NCI-H1417 (cell line): Measurements from ENCODE around the gene FAM240A.
A peak's percentile ranks its signal among the peaks of the same experiment; 100 is the strongest.
"Not testable (repeated sequence)": the region's sequence is repeated elsewhere in the genome, so short reads cannot be mapped to it uniquely, and the experiment has no call there.

Experiments used
- DNase-seq, 3 experiments: peaks; one replicate each; lab custom pipeline; 2025; lab: John Stamatoyannopoulos, UW

The FAM240A gene

GRCh38 chr3:46612324-46612723 lies at the start of gene FAM240A:
TSS of gene FAM240A (plus strand) at chr3:46612525. CDS start at chr3:46612684, 159 bp downstream.
- no peak for DNase-seq

DNA sequence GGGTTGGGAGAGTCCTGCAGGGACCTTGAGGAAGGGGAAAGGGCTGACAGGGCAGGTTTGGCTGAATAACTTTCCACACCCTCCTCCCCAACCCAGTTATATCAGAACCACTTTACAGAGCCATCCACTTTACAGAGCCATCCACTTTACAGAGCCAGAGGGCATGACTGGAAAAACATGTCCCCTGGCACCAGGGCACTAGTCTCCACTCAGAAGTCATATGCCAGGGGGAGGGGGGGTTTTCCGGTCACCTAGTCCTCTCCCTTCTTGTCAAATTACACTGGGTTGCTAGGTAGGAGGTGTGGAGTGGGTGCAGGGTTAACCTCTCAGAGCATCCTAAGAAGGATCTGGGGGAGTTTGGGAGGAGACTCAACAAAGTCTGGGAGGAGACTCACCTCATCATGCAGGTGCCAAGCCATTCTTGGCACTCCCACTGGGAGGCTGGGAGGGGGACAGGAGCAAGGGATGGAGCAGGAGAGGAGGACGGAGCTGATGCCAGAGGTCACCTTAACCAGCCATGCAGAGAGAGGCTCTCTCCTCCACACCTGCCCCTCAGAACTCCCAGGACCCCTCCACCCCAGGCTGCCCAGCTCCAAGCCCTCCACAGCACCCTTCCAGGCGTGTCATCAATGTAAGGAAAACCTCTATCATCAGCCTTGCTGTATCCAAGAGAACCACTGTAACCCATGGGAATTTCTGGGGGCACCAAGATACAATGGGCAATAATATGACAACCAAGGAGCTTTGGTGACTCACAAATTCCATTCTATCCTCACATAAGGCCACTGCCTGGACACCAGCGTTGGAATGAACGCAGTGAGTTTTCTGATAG lies 47.9 kb upstream of the FAM240A start:
- no peak for DNase-seq

DNA sequence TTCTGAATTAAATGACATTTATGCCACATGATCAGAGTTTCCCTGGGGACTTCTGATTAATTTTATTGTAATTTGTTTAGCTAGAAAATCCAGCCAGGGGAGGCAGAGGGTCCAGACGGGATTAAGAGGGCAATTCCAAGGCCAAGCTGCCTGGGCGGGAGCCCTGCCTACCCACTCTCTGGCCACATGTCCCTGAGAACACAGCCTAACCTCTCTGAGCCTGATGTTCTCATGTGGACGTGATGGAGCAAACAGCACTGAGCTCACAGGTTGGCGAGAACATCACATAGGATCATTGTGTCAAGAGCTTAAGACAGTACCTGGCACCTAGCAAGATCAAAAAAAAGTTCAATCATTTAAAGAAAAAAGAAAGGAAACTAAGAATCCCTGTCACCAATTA lies 47.2 kb upstream of the FAM240A start:
- DNase-seq: no peak

GRCh38 chr3:46565607-46566039 lies 46.7 kb upstream of the FAM240A start:
- DNase-seq: peak in 2 of 3 experiments; percentile 1 to 39

DNA sequence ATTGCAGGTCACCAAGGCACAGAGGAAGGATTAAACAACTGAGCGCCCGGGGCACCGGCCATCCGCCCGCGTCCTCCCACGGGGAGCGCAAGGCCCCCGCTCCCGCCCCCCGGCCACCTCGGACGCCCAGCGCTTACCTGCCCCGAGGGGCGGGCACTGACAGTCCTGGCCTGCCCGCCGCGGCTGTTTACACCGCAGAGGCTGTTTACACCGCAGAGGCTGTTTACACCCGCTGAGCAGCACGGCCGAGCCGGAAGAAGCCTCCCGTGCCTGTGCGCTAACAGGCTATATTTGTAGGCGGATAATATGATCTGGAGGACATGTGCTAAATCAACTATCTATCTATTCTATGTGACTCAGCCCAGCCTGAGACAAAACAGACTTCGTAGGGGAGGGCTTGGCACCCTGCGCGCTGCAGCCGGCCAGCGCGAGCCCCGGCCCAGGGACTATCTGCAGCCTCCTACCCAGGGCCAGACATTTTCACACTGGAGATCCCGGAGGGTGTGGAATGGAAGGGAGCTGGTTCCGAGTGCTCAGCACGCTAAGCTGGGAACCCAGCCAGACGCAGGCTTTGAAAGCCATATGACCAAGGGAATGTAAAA lies 46.2 kb upstream of the FAM240A start, which contains the start of gene LRRC2:
LRRC2 (minus strand) TSS at position 263 of the 602 bp plus-strand sequence. CDS start 14,711 bp downstream, outside the sequence.
- DNase-seq: peak in 2 of 3 experiments; percentile 45 to 70

DNA sequence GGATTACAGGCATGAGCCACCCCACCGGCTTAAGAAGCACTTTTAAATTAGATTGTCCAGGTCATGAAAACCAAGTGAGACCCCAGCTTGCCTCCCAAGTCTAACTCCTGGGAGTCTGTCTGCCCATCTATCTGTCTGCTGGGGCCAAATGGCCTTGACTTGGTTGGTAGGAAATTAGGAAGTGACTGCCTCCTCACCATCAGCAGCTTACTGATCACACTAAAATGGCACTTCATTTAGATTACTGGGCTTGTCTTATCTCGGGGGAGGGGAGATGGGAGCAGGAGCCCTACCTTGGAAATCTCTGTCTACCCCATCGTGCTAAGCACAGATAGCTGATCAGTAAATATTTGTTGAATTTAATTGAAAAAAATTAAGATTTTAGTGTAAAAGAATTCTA lies 40.6 kb upstream of the FAM240A start:
- DNase-seq: no peak

GRCh38 chr3:46573701-46574100 lies 38.6 kb upstream of the FAM240A start:
- DNase-seq: no peak

DNA sequence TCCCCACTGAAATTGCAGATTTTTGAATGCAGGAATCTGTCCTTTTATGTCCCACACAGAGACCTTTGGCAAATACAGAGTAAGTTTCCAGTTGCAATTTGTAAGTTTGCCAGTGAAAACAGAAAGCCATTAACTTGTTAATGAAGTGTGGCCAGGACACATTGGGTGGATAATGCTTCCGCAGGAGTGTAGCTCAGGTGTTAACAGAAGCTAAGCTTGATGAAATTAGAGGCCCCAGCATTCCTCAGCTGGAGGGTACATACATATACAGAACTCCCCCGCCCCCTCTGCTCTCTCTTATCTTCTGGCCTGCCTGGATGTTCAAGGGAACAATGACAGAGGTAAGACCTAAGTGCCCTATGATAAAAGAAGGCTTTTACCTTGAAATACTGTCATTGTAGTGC lies 38.1 kb upstream of the FAM240A start:
- no peak for DNase-seq

DNA sequence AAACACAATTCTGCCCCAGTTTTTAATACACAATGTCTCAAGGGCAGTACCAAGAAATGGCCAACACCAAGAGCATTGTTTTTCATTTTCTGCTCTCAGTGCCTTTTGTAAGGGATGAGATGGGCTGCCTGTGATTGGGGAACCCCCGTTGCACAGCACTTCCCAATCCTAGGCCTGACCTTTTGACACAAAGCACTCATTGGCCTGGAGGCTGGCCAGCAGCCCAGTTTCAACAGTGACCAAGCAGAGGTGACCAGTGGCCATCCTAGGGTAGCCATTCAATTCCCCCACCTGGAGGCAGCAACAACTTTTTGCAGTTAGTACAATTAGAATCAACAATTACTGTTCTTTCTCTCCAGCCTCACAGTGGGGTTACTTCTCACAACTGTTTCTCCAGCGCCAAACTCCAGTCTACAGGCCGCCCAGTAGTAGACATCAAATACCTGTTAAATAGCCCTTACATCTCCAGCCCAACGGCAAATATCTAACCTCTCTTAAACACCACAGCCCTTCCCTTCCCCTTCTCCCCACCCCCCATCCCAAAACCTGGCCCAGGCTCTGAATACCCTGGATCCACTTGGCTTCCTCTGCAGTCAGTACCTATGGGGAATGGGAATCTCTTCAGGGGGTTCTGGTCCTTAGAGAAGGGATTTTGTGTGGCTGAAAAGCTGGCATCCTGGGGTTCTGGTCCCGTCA lies 37.3 kb upstream of the FAM240A start:
- DNase-seq: no peak

GRCh38 chr3:46575577-46576222 lies 36.6 kb upstream of the FAM240A start:
- DNase-seq: no peak

- no peak for DNase-seq
Observed at GRCh38 chr3:46576386-46576785, 35.9 kb upstream of the FAM240A start.

- no peak for DNase-seq
Observed at GRCh38 chr3:46576879-46577278, 35.4 kb upstream of the FAM240A start.

GRCh38 chr3:46577580-46578249 lies 34.6 kb upstream of the FAM240A start:
- DNase-seq: not testable (repeated sequence)

DNA sequence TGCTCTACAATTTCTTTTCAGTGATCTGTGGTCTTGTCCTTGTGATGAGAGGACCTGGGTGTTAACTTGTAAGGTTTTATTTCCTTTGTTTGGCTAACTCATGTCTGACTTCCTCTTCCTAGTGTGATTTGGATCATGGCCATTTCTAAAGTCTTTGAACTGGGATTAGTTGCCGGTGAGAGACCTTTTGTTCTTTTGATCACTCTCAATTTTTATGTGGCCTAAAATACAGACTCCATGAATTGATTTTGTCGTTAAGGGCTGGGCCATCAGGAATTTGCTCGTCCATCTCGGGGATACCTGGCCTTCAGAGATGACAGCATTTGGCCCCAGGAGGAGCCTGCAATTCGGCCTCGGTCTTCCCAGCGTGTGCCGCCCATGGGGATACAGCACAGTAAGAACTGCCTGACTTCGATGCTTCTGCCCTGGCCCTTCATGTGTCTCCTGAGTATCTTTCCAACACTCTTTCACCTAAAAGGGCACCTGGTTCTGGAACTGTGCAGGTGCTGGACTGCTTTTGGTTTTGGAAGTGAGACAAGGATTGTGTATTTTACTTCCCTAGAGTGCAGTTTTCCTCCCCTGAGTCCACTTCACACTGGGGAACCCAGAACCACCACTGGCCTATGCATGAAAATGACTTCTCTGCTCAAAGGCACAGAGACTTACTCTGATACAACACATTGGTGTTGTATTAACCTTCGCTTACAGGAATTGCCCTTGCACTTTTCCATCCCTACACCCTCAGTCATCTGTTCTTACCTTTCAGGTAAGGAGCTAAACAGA lies 33.2 kb upstream of the FAM240A start:
- DNase-seq: peak in 2 of 3 experiments; percentile 3 to 41

- DNase-seq: no peak
Observed at GRCh38 chr3:46579756-46580286, 32.5 kb upstream of the FAM240A start.

DNA sequence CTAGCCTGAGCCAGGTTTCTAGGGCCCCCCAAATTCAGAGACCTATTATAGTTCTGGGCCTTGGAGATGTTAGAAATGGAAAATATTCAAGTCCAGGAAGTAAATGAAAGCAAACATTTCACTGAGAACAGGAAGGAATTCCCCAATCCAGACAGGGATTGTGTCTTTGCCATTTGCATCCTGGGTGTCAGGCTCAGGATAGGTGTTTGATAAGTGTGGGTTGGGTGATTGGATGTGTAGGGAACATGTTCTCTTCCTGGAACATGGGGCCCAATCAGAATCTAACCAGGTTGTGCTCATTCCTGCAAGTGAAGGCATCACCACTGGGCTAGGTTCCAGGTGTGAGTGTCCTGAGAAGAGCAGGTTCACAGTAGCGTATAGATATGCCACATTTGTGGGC lies 31.6 kb upstream of the FAM240A start:
- DNase-seq: no peak

DNA sequence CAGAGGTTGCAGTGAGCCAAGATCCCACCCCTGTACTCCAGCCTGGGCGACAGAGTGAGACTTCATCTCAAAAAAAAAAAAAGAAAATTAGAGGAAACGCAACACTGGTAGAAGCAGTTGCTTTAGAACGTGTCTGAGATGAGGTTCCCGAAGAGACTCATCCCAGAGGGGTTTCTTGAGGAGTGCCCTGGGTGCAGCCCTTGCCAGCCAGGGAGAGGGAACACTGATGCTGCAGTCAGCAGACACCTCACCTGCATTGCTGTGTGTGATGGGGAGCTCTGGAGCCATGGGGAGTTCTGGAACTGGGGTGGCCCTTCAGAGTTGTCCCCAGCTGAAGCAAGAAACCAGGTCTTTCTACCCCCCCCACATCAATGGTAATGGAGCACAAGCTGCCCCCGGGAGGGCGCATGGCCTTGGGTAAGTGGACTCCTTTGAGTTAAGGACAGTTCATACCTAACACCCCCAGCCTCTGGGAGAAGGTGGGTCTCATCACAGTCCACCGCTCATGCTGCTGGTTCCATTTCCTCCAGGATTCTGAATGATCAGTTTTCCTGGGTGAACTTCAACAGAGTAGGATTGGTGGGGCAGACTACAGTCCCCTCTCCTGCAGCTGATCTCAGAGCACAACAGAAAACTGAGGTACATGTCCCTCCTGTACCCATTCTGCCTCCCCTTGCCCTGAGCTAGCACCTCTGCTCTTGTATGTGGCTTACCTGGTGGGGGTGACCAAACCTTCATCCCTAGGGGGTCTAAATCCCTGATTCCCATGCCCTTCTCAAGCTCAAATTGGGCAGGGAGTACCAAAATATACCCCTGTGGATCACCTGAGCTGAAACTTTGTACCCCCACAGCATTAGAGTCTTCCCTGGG lies 27.5 kb upstream of the FAM240A start:
- DNase-seq: no peak

DNA sequence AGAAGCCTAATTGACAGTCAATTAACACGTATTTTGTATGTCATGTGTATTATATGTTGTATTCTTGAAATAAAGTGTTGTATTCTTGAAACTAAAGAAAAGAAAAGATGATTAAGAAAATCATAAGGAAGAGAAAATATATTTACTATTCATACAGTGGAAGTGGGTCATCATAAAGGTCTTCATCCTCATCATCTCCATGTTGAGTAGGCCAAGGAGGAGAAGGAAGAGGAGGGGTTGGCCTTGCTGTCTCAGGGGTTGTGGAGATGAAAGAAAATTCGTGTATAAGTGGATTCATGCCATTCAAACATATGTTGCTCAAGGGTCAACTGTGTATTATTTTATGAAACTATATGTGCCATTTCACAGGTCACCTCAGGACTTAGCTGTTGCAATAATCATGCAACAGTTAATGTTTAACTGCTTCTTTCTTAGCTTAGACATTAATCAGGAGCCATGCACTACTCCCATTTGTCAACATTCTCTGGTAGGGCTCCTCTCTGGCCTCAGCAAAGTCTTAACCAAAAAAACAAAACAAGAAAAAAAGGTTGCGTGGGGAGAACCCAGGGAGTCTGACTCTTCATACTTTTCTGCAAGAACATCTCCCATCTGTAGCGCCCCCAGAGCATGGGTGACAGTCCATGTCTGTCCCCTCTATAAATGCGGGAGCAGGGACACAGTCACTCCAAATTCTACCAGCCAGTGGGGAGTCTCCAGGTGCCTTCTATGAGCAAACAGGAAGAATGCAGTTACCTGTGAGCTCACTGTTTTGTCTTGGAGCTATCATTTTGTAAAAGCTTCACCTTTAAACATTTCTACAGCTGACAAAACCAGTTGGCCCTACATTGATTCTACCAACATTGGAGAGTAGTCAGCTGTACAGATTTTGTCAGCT lies 26.3 kb upstream of the FAM240A start:
- peak in 1 of 3 experiments; percentile 5 for DNase-seq
